K562 (cell line): ENCODE results near the gene DMD. TPM values are rescaled to one million over a fixed set of nuclear protein-coding genes. Genes with fewer than 3 reads are reported as not detected.

ENCODE experiments used
- ATF3 ChIP-seq, 2 experiments: fragments of 450-650 bp in 1 of 2; sonication (generic) in 1 of 2; formaldehyde crosslinking in 1 of 2; IDR thresholded peaks in 1 of 2; conservative IDR thresholded peaks in 1 of 2; 2 replicates each; pipeline versions ENCODE4 v1.6.1 to v1.8.1; 2016 to 2023; ENCODE audit warnings: mild to moderate bottlenecking in 2 of 2, moderate library complexity in 2 of 2, inconsistent platforms in 1 of 2, missing genetic modification reagents in 1 of 2
- CUX1 ChIP-seq: fragments of 200-800 bp; sonication (Bioruptor generic); IDR thresholded peaks from 2 replicates; pipeline ENCODE4 v1.6.1; 2016; ENCODE audit warnings: missing genetic modification characterization, missing compliant biosample characterization
- E2F1 ChIP-seq: sonication (generic); formaldehyde crosslinking; IDR thresholded peaks from 2 replicates; pipeline ENCODE4 v1.8.1; 2023; ENCODE audit warnings: mild to moderate bottlenecking, missing genetic modification reagents, moderate library complexity
- ELK3 ChIP-seq: fragments of 450-650 bp; formaldehyde crosslinking; IDR thresholded peaks from 2 replicates; pipeline ENCODE4 v1.4.0; 2020; ENCODE audit warnings: mild to moderate bottlenecking
- ILK ChIP-seq: fragments of 450-650 bp; IDR thresholded peaks from 2 replicates; pipeline ENCODE4 v1.6.1; 2016; ENCODE audit warnings: missing genetic modification characterization, low read depth, mild to moderate bottlenecking, missing compliant biosample characterization, moderate library complexity, borderline replicate concordance
- MITF ChIP-seq: IDR thresholded peaks from 2 replicates; pipeline ENCODE4 v1.6.1; 2014; ENCODE audit warnings: antibody characterized with exemption
- NFE2 ChIP-seq: IDR thresholded peaks from 2 replicates; pipeline ENCODE4 v1.6.1; 2014; ENCODE audit warnings: antibody characterized with exemption, low read depth
- SLC30A9 ChIP-seq: fragments of 250-450 bp; sonication (Bioruptor Pico); IDR thresholded peaks from 2 replicates; pipeline ENCODE4 v1.8.0; 2022; ENCODE audit warnings: mild to moderate bottlenecking, moderate library complexity
- ZBTB33 ChIP-seq: sonication (generic); formaldehyde crosslinking; IDR thresholded peaks from 2 replicates; pipeline ENCODE4 v1.8.1; 2023; ENCODE audit warnings: mild to moderate bottlenecking, missing genetic modification reagents
- ZFP36 ChIP-seq: fragments of 150-350 bp; IDR thresholded peaks from 2 replicates; pipeline ENCODE4 v1.6.1; 2018; ENCODE audit warnings: low read length, low read depth; ENCODE audit not compliant: partially characterized antibody
- ZNF280B ChIP-seq: fragments of 250-450 bp; sonication (Bioruptor Pico); IDR thresholded peaks from 2 replicates; pipeline ENCODE4 v1.5.1; 2021; ENCODE audit warnings: mild to moderate bottlenecking
- polyA plus RNA-seq, 8 experiments: library from polyadenylated mRNA; depleted of rRNA in 4 of 8; stranded (reverse) in 5 of 8; unstranded in 3 of 8; fragments of >200 nt; fragmentation: Nextera tagmentation in 2 of 8; fragmentation: Illumina TruSeq in 1 of 8; extraction: Ambion mirVana in 2 of 8; extraction: Trizol in 1 of 8; gene quantifications; 2 replicates each; pipeline versions ENCODE4 v1.2.1 to v1.2.3, GENCODE V29; 2011 to 2014; ENCODE audit warnings: inconsistent platforms in 1 of 8, missing spikeins in 1 of 8
- total RNA-seq, 7 experiments: library from RNA; depleted of rRNA in 6 of 7; stranded (reverse); fragments of >200 nt in 6 of 7; fragmentation: Illumina TruSeq in 2 of 7; extraction: Trizol in 2 of 7; gene quantifications; 2 replicates each; pipeline versions ENCODE4 v1.2.1 to v1.2.3, GENCODE V29; 2011 to 2021; ENCODE audit warnings: low replicate concordance in 1 of 7

DMD gene
- total and polyA plus RNA-seq, 9 of the 15 experiments (the other 6 are each of a cell fraction or from before 2014, with no cell fraction given) = 3.8 to 20.4 (median 11.4) TPM

GRCh38 chrX:32472364-32472763 is 739.0 kb downstream of the DMD start (continued):
- TF ChIP-seq CUX1 (CRISPR knock-in tag) = no peak
- no peak for TF ChIP-seq SLC30A9 (CRISPR knock-in tag)
- TF ChIP-seq ZNF280B (CRISPR knock-in tag) = no peak
- TF ChIP-seq NFE2 = no peak
- TF ChIP-seq ELK3 (CRISPR knock-in tag) = no peak
- no peak for TF ChIP-seq ZFP36
- TF ChIP-seq MITF = no peak
- no peak for TF ChIP-seq ZBTB33
- TF ChIP-seq ATF3 (IDR thresholded peaks at IDR 0.05) = no peak
- TF ChIP-seq ATF3 (CRISPR knock-in tag; conservative IDR thresholded peaks at IDR 0.05) = no peak
- TF ChIP-seq E2F1 (CRISPR knock-in tag) = no peak
- TF ChIP-seq ILK = no peak
